GM18499 (cell line): Measurements from ENCODE around the gene TMEM129.
"Not testable (repeated sequence)": the region's sequence is repeated elsewhere in the genome, so short reads cannot be mapped to it uniquely, and the experiment has no call there.

Source experiments
- ATAC-seq: cut with Tn5 transposase; IDR thresholded peaks from one replicate; pipeline ENCODE4 v1.9.1; 2021; ENCODE audit warnings: moderate number of reproducible peaks; ENCODE audit not compliant: insufficient read depth, unreplicated experiment

The TMEM129 gene

GRCh38 chr4:1675136-1675801 is 45.9 kb downstream of the TMEM129 start:
- no peak for ATAC-seq

GRCh38 chr4:1674682-1675081 is 46.4 kb downstream of the TMEM129 start:
- ATAC-seq: no peak

GRCh38 chr4:1673671-1674070 is 47.5 kb downstream of the TMEM129 start:
- ATAC-seq: no peak

- ATAC-seq: not testable (repeated sequence)
These were observed 50.1 kb downstream of the TMEM129 start for GRCh38 chr4:1671011-1671410.

- ATAC-seq: no peak
These were observed 50.8 kb downstream of the TMEM129 start for GRCh38 chr4:1670279-1670678.

- no peak for ATAC-seq
These were observed 51.3 kb downstream of the TMEM129 start for GRCh38 chr4:1669850-1670249.

- no peak for ATAC-seq
These were observed 51.9 kb downstream of the TMEM129 start for GRCh38 chr4:1669270-1669669.

- no peak for ATAC-seq
These were observed 52.7 kb downstream of the TMEM129 start for GRCh38 chr4:1668488-1668840.

GRCh38 chr4:1667273-1667672 is 53.9 kb downstream of the TMEM129 start:
- no peak for ATAC-seq

- ATAC-seq: no peak
These were observed 54.7 kb downstream of the TMEM129 start for GRCh38 chr4:1666391-1666790.
